Measurements from ENCODE around the gene USP38.

- no peak for TF ChIP-seq CTCF (IDR thresholded peaks at IDR 0.05)
- no peak for TF ChIP-seq POLR2AphosphoS5 (IDR thresholded peaks at IDR 0.05)
- TF ChIP-seq POLR2A (IDR thresholded peaks at IDR 0.05), result no peak
These were observed 31.2 kb downstream of the USP38 start for GRCh38 chr4:143215873-143216272.
